Omental fat pad (tissue), 4 donors: ENCODE measurements around the gene C11orf16. TPM values are rescaled to one million over a fixed set of nuclear protein-coding genes. Genes with fewer than 3 reads are reported as not detected.
"Not testable (repeated sequence)": the region's sequence is repeated elsewhere in the genome, so short reads cannot be mapped to it uniquely, and the experiment has no call there.

Source experiments
- ATAC-seq: fragments of 150-250 bp; one replicate; pipeline ENCODE4 v1.9.1; 2016; ENCODE audit warnings: mild to moderate bottlenecking, moderate library complexity; ENCODE audit not compliant: low FRiP score
- DNase-seq: peaks from one replicate; pipeline ENCODE4 v3.0.0-alpha.2; 2019; ENCODE audit warnings: low spot score
- total RNA-seq, 4 donors: library from RNA; depleted of rRNA; stranded (reverse); fragments of >200 nt; gene quantifications; one replicate each; pipeline ENCODE4 v1.1.0, GENCODE V29; 2016
- TF ChIP-seq, protein P1 (sequence below), 3 donors: fragments of 450-650 bp; IDR thresholded peaks; one replicate each; pipeline ENCODE4 v1.5.1; 2016 to 2017; ENCODE audit warnings: antibody characterized with exemption in 3 of 3, mild to moderate bottlenecking in 3 of 3, moderate library complexity in 2 of 3

The C11orf16 gene
- not detected for total RNA-seq

DNA sequence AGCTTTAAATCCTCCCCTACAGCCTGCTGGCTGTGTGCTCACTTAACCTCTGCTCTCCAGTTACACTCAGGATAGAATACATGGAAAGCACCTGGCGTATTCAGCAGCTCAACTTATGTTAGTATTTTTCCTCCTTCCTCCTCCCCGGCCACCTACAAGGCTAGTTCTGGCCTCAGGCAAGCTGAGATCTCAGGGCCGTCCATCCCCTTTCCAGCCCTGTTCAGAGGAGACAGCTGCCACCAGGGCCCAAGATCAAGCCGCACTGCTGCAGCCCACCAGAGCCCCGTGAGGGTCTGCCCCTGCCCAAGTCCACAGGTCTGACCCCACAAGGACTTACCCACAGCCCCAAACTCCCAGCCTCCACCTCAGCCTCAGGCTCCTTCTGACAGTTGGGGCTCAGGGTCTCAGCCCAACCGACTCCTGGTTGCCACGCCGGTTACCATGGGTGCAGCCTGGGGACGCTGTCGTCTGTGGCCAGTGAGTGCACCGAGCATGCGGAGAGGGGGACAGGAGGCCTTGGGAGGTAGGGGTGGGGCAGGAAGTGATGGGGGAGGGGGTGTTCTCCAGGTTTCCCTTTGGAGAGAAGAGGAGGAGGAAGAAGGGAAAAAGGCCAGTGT is at the start of gene C11orf16:
Gene C11orf16, minus strand, starts transcription at position 384 of the 617 bp plus-strand sequence. CDS start 639 bp downstream, outside the sequence.
- ATAC-seq = no peak
- no peak for DNase-seq
- TF ChIP-seq, protein P1, sequence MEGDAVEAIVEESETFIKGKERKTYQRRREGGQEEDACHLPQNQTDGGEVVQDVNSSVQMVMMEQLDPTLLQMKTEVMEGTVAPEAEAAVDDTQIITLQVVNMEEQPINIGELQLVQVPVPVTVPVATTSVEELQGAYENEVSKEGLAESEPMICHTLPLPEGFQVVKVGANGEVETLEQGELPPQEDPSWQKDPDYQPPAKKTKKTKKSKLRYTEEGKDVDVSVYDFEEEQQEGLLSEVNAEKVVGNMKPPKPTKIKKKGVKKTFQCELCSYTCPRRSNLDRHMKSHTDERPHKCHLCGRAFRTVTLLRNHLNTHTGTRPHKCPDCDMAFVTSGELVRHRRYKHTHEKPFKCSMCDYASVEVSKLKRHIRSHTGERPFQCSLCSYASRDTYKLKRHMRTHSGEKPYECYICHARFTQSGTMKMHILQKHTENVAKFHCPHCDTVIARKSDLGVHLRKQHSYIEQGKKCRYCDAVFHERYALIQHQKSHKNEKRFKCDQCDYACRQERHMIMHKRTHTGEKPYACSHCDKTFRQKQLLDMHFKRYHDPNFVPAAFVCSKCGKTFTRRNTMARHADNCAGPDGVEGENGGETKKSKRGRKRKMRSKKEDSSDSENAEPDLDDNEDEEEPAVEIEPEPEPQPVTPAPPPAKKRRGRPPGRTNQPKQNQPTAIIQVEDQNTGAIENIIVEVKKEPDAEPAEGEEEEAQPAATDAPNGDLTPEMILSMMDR (IDR thresholded peaks at IDR 0.05) = no peak

GRCh38 chr11:8980485-8980884 is 47.7 kb upstream of the C11orf16 start:
- TF ChIP-seq, protein P1 (IDR thresholded peaks at IDR 0.05) = no peak
- ATAC-seq (no peak), DNase-seq (no peak)

DNA sequence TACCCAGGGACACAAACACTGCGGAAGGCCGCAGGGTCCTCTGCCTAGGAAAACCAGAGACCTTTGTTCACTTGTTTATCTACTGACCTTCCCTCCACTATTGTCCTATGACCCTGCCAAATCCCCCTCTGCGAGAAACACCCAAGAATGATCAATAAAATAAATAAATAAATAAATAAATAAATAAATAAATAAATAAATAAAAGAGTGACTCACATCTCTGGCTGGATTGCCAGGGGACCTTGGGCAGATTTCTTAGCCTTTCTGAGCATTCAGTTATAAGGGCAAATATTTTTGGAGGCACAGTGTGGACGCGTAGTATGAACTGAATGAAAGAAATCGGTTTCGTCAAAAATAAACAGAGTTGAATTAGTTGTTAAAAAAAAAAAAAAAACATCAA is 46.6 kb upstream of the C11orf16 start:
- ATAC-seq, DNase-seq: not testable (repeated sequence)

- ATAC-seq = no peak
- TF ChIP-seq, protein P1 (IDR thresholded peaks at IDR 0.05) = no peak
- DNase-seq = no peak
Observed at GRCh38 chr11:8973121-8973520, 40.4 kb upstream of the C11orf16 start.

DNA sequence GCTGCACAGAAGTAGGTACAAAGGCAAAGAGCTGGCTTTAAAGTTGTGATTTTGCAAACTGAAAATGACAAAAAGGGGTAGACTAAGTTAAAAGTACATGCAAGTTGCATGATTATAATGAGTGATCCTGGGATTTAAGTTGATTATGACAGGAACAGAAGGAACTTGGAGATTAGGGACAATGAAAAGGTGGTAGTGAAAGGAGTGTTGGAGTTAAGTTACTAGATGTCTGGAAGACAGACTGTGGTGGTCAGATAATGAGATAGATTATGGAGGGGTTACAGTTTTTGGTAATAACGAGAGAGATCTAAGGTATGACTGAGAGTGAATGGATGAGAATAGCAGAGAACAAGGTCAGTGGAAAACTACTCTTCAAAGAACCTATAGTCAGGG is 39.2 kb upstream of the C11orf16 start:
- no peak for DNase-seq
- TF ChIP-seq, protein P1 (IDR thresholded peaks at IDR 0.05) = no peak
- ATAC-seq = no peak

DNA sequence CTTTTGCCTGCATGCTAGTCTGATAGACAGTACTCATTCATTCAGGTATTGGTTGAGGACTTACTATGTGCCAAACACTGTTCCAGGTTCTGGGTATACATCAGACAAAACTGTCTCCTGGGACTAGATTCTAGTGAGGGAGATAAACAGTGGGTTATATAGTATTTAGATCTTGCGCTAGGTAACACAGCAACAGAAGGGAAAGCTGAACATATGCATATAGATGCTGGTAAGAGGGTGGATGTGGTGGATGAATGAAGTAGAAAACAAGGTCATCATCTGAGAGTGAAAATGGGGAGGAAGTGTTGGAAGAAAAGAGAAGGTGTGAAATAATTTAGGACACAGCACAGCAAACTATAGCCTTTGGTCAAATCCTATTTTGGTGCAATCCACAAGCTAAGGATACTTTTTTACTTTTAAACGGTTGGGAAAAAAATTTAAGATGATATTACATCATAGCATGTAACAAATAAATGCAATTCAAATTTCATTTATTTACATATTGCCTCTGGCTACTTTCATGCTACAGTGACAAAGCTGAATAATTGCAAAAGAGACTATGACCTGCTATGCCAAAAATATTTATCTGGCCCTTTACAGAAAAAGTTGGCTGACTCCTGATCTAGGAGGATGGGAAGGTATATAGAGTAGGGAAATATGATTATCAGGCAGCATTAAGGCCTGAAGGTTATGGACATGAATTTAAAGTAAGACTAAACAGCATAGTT is 38.6 kb upstream of the C11orf16 start:
- TF ChIP-seq, protein P1 (IDR thresholded peaks at IDR 0.05) = no peak
- DNase-seq = no peak
- no peak for ATAC-seq

- DNase-seq (no peak), ATAC-seq (no peak)
- TF ChIP-seq, protein P1 (IDR thresholded peaks at IDR 0.05) = no peak
Observed at GRCh38 chr11:8967184-8967583, 34.4 kb upstream of the C11orf16 start.
